Tibial nerve (tissue), 4 donors: Measurements from ENCODE around the gene CALD1. TPM values are rescaled to one million over a fixed set of nuclear protein-coding genes. Genes with fewer than 3 reads are reported as not detected.

ENCODE experiments used
- DNase-seq, 2 donors: peaks; one replicate each; pipeline ENCODE4 v3.0.0-alpha.2; 2019; ENCODE audit warnings: low spot score in 2 of 2
- H3K27ac ChIP-seq, 4 donors: fragments of 200-600 bp; sonication (generic) in 3 of 4; one replicate each; pipeline ENCODE4 v1.5.1; 2017 to 2019; ENCODE audit warnings: mild to moderate bottlenecking in 1 of 4
- H3K27me3 ChIP-seq, 2 donors: fragments of 200-600 bp; sonication (generic) in 1 of 2; one replicate each; pipeline versions ENCODE4 v1.5.1 to v1.6.0; 2017 to 2019
- H3K36me3 ChIP-seq, 3 donors: fragments of 200-600 bp; sonication (generic); one replicate each; pipeline ENCODE4 v1.5.1; 2018 to 2019
- H3K4me1 ChIP-seq, 4 donors: fragments of 200-600 bp; sonication (generic) in 3 of 4; one replicate each; pipeline ENCODE4 v1.5.1; 2017 to 2019
- H3K4me3 ChIP-seq, 4 donors: fragments of 200-600 bp; sonication (generic) in 3 of 4; one replicate each; pipeline ENCODE4 v1.5.1; 2017 to 2019; ENCODE audit warnings: mild to moderate bottlenecking in 1 of 4, moderate library complexity in 1 of 4
- H3K9me3 ChIP-seq, 4 donors: fragments of 200-600 bp; sonication (generic) in 3 of 4; one replicate each; pipeline ENCODE4 v1.5.1; 2017 to 2019
- CTCF ChIP-seq, 5 experiments: fragments of 200-600 bp in 3 of 5; fragments of 450-650 bp in 2 of 5; sonication (generic) in 3 of 5; IDR thresholded peaks; one replicate each; pipeline ENCODE4 v1.5.1; 2016 to 2019; ENCODE audit warnings: antibody characterized with exemption in 5 of 5, mild to moderate bottlenecking in 3 of 5, moderate library complexity in 2 of 5
- EP300 ChIP-seq, 2 donors: sonication (generic); formaldehyde crosslinking; IDR thresholded peaks; one replicate each; pipeline ENCODE4 v1.6.1; 2017; ENCODE audit warnings: antibody characterized with exemption in 2 of 2, mild to moderate bottlenecking in 1 of 2
- POLR2A ChIP-seq, 2 donors: fragments of 450-650 bp; IDR thresholded peaks; one replicate each; pipeline ENCODE4 v1.6.1; 2017; ENCODE audit warnings: antibody characterized with exemption in 2 of 2, mild to moderate bottlenecking in 2 of 2, moderate library complexity in 2 of 2
- WGBS, 2 donors: methylation state at CpG; one replicate each; pipeline ENCODE4 v1.1.5; 2018; 5-methylcytosine and 5-hydroxymethylcytosine counted together
- total RNA-seq, 4 donors: library from RNA; depleted of rRNA; stranded (reverse); fragments of >200 nt; gene quantifications; one replicate each; pipeline ENCODE4 v1.1.0, GENCODE V29; 2016

The CALD1 gene
- total RNA-seq, 4 donors from 2014 or later: 320 to 870 (median 433) TPM

- H3K27ac ChIP-seq: peak overlapping the region in 2 of 4 donors; percentile 15 to 18
- WGBS, 2 donors: 72 to 88% methylated on average over 6 of the region's 6 CpGs
- no peak for DNase-seq
- TF ChIP-seq EP300 (IDR thresholded peaks at IDR 0.05) (no peak), CTCF (IDR thresholded peaks at IDR 0.05) (no peak), POLR2A (IDR thresholded peaks at IDR 0.05) (no peak)
- H3K4me1 ChIP-seq: peaks cover 0 to 37% (median 2%) of the 10 kb centered on the region in 4 donors
- no peaks in the 10 kb centered on the region for H3K27me3 ChIP-seq
- H3K9me3 ChIP-seq: no peaks in the 10 kb centered on the region
- no peak overlapping the region for H3K4me3 ChIP-seq
- peaks cover 0 to 7% (median 0%) of the 10 kb centered on the region in 3 donors for H3K36me3 ChIP-seq
Observed at GRCh38 chr7:134873253-134873652, 93.8 kb downstream of the CALD1 start.

DNA sequence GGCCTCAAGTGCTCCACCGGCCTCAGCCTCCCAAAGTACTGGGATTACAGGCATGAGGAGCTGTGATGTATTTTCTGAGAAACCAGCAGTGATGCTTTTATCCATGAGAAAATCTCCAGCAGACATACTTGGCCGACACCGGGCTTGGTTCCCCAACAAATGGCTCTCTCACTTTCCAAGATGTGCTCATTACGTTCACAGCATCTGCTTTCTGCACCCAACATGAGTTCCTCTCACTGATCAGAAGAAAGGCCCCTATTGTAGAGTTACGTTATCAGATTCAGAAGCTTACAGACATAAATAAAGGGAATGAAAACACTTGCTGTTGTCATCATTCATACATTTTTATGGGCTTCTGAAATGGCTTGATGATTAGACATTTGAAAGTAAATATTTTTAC lies 95.0 kb downstream of the CALD1 start:
- no peak overlapping the region for H3K4me3 ChIP-seq
- 46 to 50% methylated on average over 5 of the region's 5 CpGs for WGBS, 2 donors

GRCh38 chr7:134875867-134876266 lies 96.4 kb downstream of the CALD1 start:
- WGBS, 2 donors: 69 to 83% methylated on average over 5 of the region's 5 CpGs
- no peak for DNase-seq
- no peaks in the 10 kb centered on the region for H3K36me3 ChIP-seq
- peak overlapping the region in 2 of 4 donors; percentile 5 to 54 for H3K27ac ChIP-seq
- H3K27me3 ChIP-seq: no peaks in the 10 kb centered on the region
- H3K4me1 ChIP-seq: peaks cover 0 to 49% (median 2%) of the 10 kb centered on the region in 4 donors
- no peak overlapping the region for H3K4me3 ChIP-seq
- H3K9me3 ChIP-seq: no peaks in the 10 kb centered on the region
- TF ChIP-seq CTCF (IDR thresholded peaks at IDR 0.05) (no peak), EP300 (IDR thresholded peaks at IDR 0.05) (peak in 1 of 2 donors; percentile 35)

More for the DNA sequence above, 95.0 kb downstream of the CALD1 start:
- Histone ChIP-seq H3K27ac (peak overlapping the region in 2 of 4 donors; percentile 15 to 45), H3K9me3 (no peaks in the 10 kb centered on the region), H3K27me3 (no peaks in the 10 kb centered on the region), H3K4me1 (peaks cover 0 to 37% (median 2%) of the 10 kb centered on the region in 4 donors), H3K36me3 (peaks cover 0 to 4% (median 0%) of the 10 kb centered on the region in 3 donors)
- TF ChIP-seq POLR2A (IDR thresholded peaks at IDR 0.05): no peak
- no peak for TF ChIP-seq CTCF (IDR thresholded peaks at IDR 0.05)
- TF ChIP-seq EP300 (IDR thresholded peaks at IDR 0.05): no peak
- DNase-seq: no peak

GRCh38 chr7:134878746-134879357 lies 99.4 kb downstream of the CALD1 start:
- no peak overlapping the region for H3K4me3 ChIP-seq
- no peaks in the 10 kb centered on the region for H3K27me3 ChIP-seq
- no peak overlapping the region for H3K27ac ChIP-seq
- no peak for DNase-seq
- H3K9me3 ChIP-seq: no peaks in the 10 kb centered on the region
- peaks cover 0 to 27% (median 0%) of the 10 kb centered on the region in 4 donors for H3K4me1 ChIP-seq
- TF ChIP-seq POLR2A (IDR thresholded peaks at IDR 0.05): no peak
- TF ChIP-seq EP300 (IDR thresholded peaks at IDR 0.05): no peak
- TF ChIP-seq CTCF (IDR thresholded peaks at IDR 0.05): no peak
- no peaks in the 10 kb centered on the region for H3K36me3 ChIP-seq

DNA sequence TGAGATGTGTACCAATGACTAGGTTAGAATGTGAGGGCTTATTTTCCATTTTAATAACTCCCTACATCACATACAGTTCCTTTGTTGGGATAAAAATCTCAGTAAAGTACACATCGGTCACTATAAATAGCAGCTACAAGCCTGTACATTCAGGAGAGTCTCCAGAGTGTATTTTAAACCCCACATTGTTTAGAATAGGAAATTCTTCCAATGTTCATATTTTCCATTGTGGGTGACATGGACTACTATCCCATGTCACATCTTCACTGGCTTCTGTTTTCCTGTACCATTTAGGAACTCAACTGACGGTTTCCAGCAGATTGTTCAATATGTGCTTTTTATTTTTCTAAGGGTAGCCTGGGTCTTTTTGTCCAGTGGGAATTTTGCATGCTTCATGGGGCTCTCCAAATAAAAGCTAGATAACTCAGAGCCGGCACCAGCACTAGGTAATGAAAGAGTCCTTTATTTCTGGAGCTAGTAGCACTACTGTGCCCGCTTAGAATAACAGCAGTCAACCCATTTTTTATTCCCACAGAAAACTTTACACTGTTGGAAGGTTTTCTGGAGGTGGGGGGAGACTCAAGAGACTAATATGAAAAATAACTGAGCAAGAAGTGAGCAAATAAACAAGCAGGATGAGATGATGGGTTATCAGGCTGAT lies 100.5 kb downstream of the CALD1 start:
- WGBS, 2 donors: 26 to 36% methylated on average over 4 of the region's 4 CpGs
- peaks cover 0 to 18% (median 0%) of the 10 kb centered on the region in 4 donors for H3K4me1 ChIP-seq

More for the DNA sequence above, 100.5 kb downstream of the CALD1 start:
- TF ChIP-seq POLR2A (IDR thresholded peaks at IDR 0.05) (no peak), CTCF (IDR thresholded peaks at IDR 0.05) (no peak), EP300 (IDR thresholded peaks at IDR 0.05) (no peak)
- H3K36me3 ChIP-seq: no peaks in the 10 kb centered on the region
- H3K9me3 ChIP-seq: no peaks in the 10 kb centered on the region
- no peaks in the 10 kb centered on the region for H3K27me3 ChIP-seq
- DNase-seq: no peak
- H3K27ac ChIP-seq: peak overlapping the region in 1 of 4 donors; percentile 17
- H3K4me3 ChIP-seq: no peak overlapping the region
